Esophagus squamous epithelium (tissue), 4 donors: ENCODE data around the gene SFTPB.

Experiments used
- CTCF ChIP-seq, 6 experiments: fragments of 450-650 bp in 4 of 6; fragments of 200-600 bp in 2 of 6; sonication (generic) in 2 of 6; IDR thresholded peaks; one replicate each; pipeline ENCODE4 v1.5.1; 2016 to 2019; ENCODE audit warnings: antibody characterized with exemption in 6 of 6, mild to moderate bottlenecking in 4 of 6, moderate library complexity in 4 of 6
- POLR2A ChIP-seq, 4 donors: fragments of 450-650 bp; IDR thresholded peaks; one replicate each; pipeline ENCODE4 v1.6.1; 2017; ENCODE audit warnings: antibody characterized with exemption in 4 of 4, mild to moderate bottlenecking in 4 of 4, moderate library complexity in 3 of 4

DNA sequence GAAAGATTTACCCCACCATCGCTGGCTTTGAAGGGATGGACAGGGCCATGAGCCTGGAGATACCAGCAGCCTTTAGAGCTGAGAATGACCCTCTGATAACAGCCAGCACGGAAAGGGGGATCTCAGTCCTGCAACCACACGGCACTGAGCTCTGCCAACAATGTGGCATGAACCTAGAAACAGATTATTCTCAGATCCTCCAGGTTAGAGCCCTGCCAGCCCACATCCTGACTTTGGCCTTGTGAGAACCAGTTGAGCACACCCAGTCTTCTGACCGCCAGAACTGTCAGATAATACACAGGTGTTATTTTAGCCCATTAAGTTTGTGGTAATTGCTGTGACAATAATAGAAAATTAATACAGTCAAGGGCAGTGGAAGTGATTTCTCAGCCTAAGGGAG, 16.8 kb upstream of the SFTPB start:
- TF ChIP-seq POLR2A (IDR thresholded peaks at IDR 0.05) (no peak), CTCF (IDR thresholded peaks at IDR 0.05) (no peak)
